Endothelial cell (in vitro differentiated cells): ENCODE data around the gene CHMP6. TPM values are rescaled to one million over a fixed set of nuclear protein-coding genes. Genes with fewer than 3 reads are reported as not detected.

Source experiments
- DNase-seq: peaks from one replicate; pipeline ENCODE4 v3.0.0; 2021; ENCODE audit warnings: low spot score
- H3K27ac Mint-ChIP-seq: one replicate; pipeline ENCODE4 v1.8.0; 2021; ENCODE audit warnings: mixed read lengths, inconsistent platforms; ENCODE audit not compliant: unreplicated experiment
- H3K27me3 Mint-ChIP-seq: one replicate; pipeline ENCODE4 v1.8.0; 2021; ENCODE audit warnings: mild to moderate bottlenecking, moderate library complexity, mixed read lengths, inconsistent platforms; ENCODE audit not compliant: unreplicated experiment
- H3K36me3 Mint-ChIP-seq: one replicate; pipeline ENCODE4 v1.8.0; 2021; ENCODE audit warnings: mild to moderate bottlenecking, low read depth, mixed read lengths, inconsistent platforms; ENCODE audit not compliant: unreplicated experiment
- H3K4me1 Mint-ChIP-seq: one replicate; pipeline ENCODE4 v1.8.0; 2021; ENCODE audit warnings: mild to moderate bottlenecking, mixed read lengths, inconsistent platforms; ENCODE audit not compliant: unreplicated experiment
- H3K4me3 Mint-ChIP-seq: one replicate; pipeline ENCODE4 v1.8.0; 2021; ENCODE audit warnings: mild to moderate bottlenecking, mixed read lengths, inconsistent platforms; ENCODE audit not compliant: unreplicated experiment
- H3K9me3 Mint-ChIP-seq: one replicate; pipeline ENCODE4 v1.8.0; 2021; ENCODE audit warnings: mixed read lengths, inconsistent platforms; ENCODE audit not compliant: unreplicated experiment
- CTCF ChIP-seq: fragments of 200-600 bp; sonication (generic); IDR thresholded peaks from one replicate; pipeline ENCODE4 v1.5.0; 2021; ENCODE audit warnings: antibody characterized with exemption; ENCODE audit not compliant: unreplicated experiment
- total RNA-seq: library from RNA; stranded (reverse); fragmentation: NEBNext Ultra II Directional; extraction: Animal tissue kit (Norgen Biotek cat#: 25700); gene quantifications from one replicate; pipeline ENCODE4 v1.2.1, GENCODE V29; 2021; ENCODE audit not compliant: unreplicated experiment

The CHMP6 gene
- total RNA-seq, 1 donor from 2014 or later = 34.3 TPM

- H3K4me3 Mint-ChIP-seq = no peak overlapping the region
- H3K9me3 Mint-ChIP-seq = no peaks in the 10 kb centered on the region
- H3K27me3 Mint-ChIP-seq = peaks cover 10% of the 10 kb centered on the region
- peaks cover 12% of the 10 kb centered on the region for H3K4me1 Mint-ChIP-seq
- no peaks in the 10 kb centered on the region for H3K36me3 Mint-ChIP-seq
- no peak for DNase-seq
- no peak overlapping the region for H3K27ac Mint-ChIP-seq
- TF ChIP-seq CTCF = no peak
Measured at GRCh38 chr17:81021531-81022343, 30.1 kb downstream of the CHMP6 start.

- peaks cover 12% of the 10 kb centered on the region for H3K4me1 Mint-ChIP-seq
- H3K9me3 Mint-ChIP-seq = no peaks in the 10 kb centered on the region
- no peak overlapping the region for H3K27ac Mint-ChIP-seq
- TF ChIP-seq CTCF = no peak
- DNase-seq = no peak
- H3K36me3 Mint-ChIP-seq = no peaks in the 10 kb centered on the region
- no peak overlapping the region for H3K4me3 Mint-ChIP-seq
- peaks cover 7% of the 10 kb centered on the region for H3K27me3 Mint-ChIP-seq
Measured at GRCh38 chr17:81022344-81022676, 30.7 kb downstream of the CHMP6 start.

GRCh38 chr17:81025065-81025740 is 33.6 kb downstream of the CHMP6 start:
- H3K36me3 Mint-ChIP-seq = no peaks in the 10 kb centered on the region
- no peak for DNase-seq
- no peak for TF ChIP-seq CTCF
- peaks cover 7% of the 10 kb centered on the region for H3K27me3 Mint-ChIP-seq
- no peak overlapping the region for H3K4me3 Mint-ChIP-seq
- no peak overlapping the region for H3K27ac Mint-ChIP-seq
- no peaks in the 10 kb centered on the region for H3K9me3 Mint-ChIP-seq
- peaks cover 6% of the 10 kb centered on the region for H3K4me1 Mint-ChIP-seq

GRCh38 chr17:81025741-81026129 is 34.1 kb downstream of the CHMP6 start:
- peaks cover 4% of the 10 kb centered on the region for H3K36me3 Mint-ChIP-seq
- H3K4me3 Mint-ChIP-seq = no peak overlapping the region
- no peak overlapping the region for H3K27ac Mint-ChIP-seq
- TF ChIP-seq CTCF = no peak
- no peaks in the 10 kb centered on the region for H3K9me3 Mint-ChIP-seq
- H3K27me3 Mint-ChIP-seq = peaks cover 8% of the 10 kb centered on the region
- DNase-seq = no peak
- peaks cover 9% of the 10 kb centered on the region for H3K4me1 Mint-ChIP-seq
